A549 (cell line): ENCODE measurements around the gene IFI27L2.

Experiments
- CEBPB ChIP-seq, 2 experiments: fragments of >200 bp in 1 of 2; sonication (Bioruptor Twin) in 1 of 2; formaldehyde crosslinking in 1 of 2; IDR thresholded peaks; 2 replicates each; pipeline ENCODE4 v1.6.1; 2012 to 2016
- EHMT2 ChIP-seq: fragments of 200-600 bp; sonication (generic); IDR thresholded peaks from 2 replicates; pipeline ENCODE4 v1.6.1; 2016; ENCODE audit warnings: antibody characterized with exemption, low read depth, mild to moderate bottlenecking, moderate library complexity
- HDAC2 ChIP-seq: fragments of 200-600 bp; sonication (generic); IDR thresholded peaks from 2 replicates; pipeline ENCODE4 v1.6.1; 2016
- HOXB5 ChIP-seq: fragments of 250-450 bp; sonication (Bioruptor Pico); IDR thresholded peaks from 2 replicates; pipeline ENCODE4 v1.5.0; 2020; ENCODE audit warnings: mild to moderate bottlenecking, moderate library complexity
- MAFK ChIP-seq: fragments of 450-650 bp; IDR thresholded peaks from 2 replicates; pipeline ENCODE4 v1.6.1; 2014; ENCODE audit not compliant: partially characterized antibody
- MAZ ChIP-seq: fragments of 150-350 bp; IDR thresholded peaks from 2 replicates; pipeline ENCODE4 v1.6.1; 2014; ENCODE audit warnings: antibody characterized with exemption, low read depth, low read length, borderline replicate concordance
- POLR2A ChIP-seq: IDR thresholded peaks from 2 replicates; pipeline ENCODE4 v1.6.1; 2012; ENCODE audit warnings: mild to moderate bottlenecking, low read length
- POLR2AphosphoS2 ChIP-seq: conservative IDR thresholded peaks from 2 replicates; pipeline ENCODE4 v1.6.1; 2012; ENCODE audit warnings: low read length, improper control_type of control experiment, inconsistent platforms
- RCOR1 ChIP-seq: fragments of 150-350 bp; IDR thresholded peaks from 2 replicates; pipeline ENCODE4 v1.6.1; 2014; ENCODE audit warnings: antibody characterized with exemption, low read length, low read depth
- ZNF302 ChIP-seq: fragments of 250-450 bp; sonication (Bioruptor Pico); IDR thresholded peaks from 2 replicates; pipeline ENCODE4 v1.9.0; 2021; ENCODE audit warnings: inconsistent platforms, mild to moderate bottlenecking, moderate library complexity
- TF ChIP-seq, protein P1 (sequence below): fragments of >200 bp; sonication (Bioruptor Twin); formaldehyde crosslinking; IDR thresholded peaks from 3 replicates; pipeline ENCODE4 v1.5.1; 2016
- TF ChIP-seq, protein P2 (sequence below): fragments of 200-600 bp; sonication (generic); IDR thresholded peaks from 2 replicates; pipeline ENCODE4 v1.6.1; 2016; ENCODE audit warnings: antibody characterized with exemption, mild to moderate bottlenecking, moderate library complexity

DNA sequence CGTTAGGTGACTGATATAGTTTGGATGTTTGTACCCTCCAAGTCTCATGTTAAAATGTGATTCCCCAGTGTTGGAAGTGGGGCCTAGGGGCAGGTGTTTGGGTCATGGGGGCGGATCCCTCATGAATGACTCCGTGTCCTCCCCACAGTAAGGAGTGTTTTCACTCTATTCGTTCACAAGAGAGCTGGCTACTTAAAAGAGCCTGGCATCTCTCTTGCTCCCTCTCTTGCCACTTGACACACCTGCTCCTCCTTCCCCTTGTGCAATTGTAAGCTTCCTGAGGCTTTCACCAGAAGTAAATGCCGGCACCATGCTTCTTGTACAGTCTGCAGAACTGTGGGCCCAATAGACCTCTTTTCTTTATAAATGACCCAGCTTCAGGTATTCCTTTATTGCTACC, 2.6 kb downstream of the IFI27L2 start:
- TF ChIP-seq HOXB5 (CRISPR knock-in tag) (no peak), POLR2A (no peak), EHMT2 (no peak), POLR2AphosphoS2 (no peak), RCOR1 (no peak), HDAC2 (no peak), MAZ (no peak), CEBPB (IDR thresholded peaks at IDR 0.05) (no peak), MAFK (no peak), ZNF302 (CRISPR knock-in tag) (no peak)
- TF ChIP-seq, protein P1, sequence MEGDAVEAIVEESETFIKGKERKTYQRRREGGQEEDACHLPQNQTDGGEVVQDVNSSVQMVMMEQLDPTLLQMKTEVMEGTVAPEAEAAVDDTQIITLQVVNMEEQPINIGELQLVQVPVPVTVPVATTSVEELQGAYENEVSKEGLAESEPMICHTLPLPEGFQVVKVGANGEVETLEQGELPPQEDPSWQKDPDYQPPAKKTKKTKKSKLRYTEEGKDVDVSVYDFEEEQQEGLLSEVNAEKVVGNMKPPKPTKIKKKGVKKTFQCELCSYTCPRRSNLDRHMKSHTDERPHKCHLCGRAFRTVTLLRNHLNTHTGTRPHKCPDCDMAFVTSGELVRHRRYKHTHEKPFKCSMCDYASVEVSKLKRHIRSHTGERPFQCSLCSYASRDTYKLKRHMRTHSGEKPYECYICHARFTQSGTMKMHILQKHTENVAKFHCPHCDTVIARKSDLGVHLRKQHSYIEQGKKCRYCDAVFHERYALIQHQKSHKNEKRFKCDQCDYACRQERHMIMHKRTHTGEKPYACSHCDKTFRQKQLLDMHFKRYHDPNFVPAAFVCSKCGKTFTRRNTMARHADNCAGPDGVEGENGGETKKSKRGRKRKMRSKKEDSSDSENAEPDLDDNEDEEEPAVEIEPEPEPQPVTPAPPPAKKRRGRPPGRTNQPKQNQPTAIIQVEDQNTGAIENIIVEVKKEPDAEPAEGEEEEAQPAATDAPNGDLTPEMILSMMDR, result no peak
- TF ChIP-seq, protein P2, sequence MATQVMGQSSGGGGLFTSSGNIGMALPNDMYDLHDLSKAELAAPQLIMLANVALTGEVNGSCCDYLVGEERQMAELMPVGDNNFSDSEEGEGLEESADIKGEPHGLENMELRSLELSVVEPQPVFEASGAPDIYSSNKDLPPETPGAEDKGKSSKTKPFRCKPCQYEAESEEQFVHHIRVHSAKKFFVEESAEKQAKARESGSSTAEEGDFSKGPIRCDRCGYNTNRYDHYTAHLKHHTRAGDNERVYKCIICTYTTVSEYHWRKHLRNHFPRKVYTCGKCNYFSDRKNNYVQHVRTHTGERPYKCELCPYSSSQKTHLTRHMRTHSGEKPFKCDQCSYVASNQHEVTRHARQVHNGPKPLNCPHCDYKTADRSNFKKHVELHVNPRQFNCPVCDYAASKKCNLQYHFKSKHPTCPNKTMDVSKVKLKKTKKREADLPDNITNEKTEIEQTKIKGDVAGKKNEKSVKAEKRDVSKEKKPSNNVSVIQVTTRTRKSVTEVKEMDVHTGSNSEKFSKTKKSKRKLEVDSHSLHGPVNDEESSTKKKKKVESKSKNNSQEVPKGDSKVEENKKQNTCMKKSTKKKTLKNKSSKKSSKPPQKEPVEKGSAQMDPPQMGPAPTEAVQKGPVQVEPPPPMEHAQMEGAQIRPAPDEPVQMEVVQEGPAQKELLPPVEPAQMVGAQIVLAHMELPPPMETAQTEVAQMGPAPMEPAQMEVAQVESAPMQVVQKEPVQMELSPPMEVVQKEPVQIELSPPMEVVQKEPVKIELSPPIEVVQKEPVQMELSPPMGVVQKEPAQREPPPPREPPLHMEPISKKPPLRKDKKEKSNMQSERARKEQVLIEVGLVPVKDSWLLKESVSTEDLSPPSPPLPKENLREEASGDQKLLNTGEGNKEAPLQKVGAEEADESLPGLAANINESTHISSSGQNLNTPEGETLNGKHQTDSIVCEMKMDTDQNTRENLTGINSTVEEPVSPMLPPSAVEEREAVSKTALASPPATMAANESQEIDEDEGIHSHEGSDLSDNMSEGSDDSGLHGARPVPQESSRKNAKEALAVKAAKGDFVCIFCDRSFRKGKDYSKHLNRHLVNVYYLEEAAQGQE, result no peak
